IPS DF 4.7 (cell line): ENCODE measurements around the gene CD1B.
A peak's percentile ranks its signal among the peaks of the same experiment; 100 is the strongest.
"Not testable (repeated sequence)": the region's sequence is repeated elsewhere in the genome, so short reads cannot be mapped to it uniquely, and the experiment has no call there.

Source experiments
- DNase-seq: peaks from one replicate; pipeline ENCODE4 v3.0.0-alpha.2; 2013; ENCODE audit warnings: low spot score; ENCODE audit errors: extremely low read depth

The CD1B gene

GRCh38 chr1:158331481-158332150 lies at the start of gene CD1B:
CD1B (minus strand) TSS chr1:158331531; CDS start chr1:158331423, 108 bp downstream.
- DNase-seq, result no peak

- no peak for DNase-seq
Observed at GRCh38 chr1:158374860-158375259, 43.5 kb upstream of the CD1B start.

DNA sequence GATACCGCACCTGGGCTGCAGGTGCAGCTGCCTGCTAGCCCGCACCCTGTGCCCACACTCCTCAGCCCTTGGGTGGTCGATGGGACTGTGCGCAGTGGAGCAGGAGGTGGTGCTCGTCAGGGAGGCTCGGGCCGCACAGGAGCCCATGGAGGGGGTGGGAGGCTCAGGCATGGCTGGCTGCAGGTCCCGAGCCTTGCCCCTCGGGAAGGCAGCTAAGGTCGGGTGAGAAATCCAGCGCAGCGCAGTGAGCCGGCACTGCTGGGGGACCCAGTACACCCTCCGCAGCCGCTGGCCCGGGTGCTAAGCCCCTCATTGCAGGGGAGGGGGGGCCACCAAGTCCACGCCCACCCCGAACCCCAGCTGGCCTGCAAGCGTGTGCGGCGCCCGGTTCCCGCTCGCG lies 42.8 kb upstream of the CD1B start:
- not testable (repeated sequence) for DNase-seq

GRCh38 chr1:158371188-158371953 lies 40.0 kb upstream of the CD1B start:
- DNase-seq, result no peak

- no peak for DNase-seq
Observed at GRCh38 chr1:158366783-158367182, 35.5 kb upstream of the CD1B start.

DNA sequence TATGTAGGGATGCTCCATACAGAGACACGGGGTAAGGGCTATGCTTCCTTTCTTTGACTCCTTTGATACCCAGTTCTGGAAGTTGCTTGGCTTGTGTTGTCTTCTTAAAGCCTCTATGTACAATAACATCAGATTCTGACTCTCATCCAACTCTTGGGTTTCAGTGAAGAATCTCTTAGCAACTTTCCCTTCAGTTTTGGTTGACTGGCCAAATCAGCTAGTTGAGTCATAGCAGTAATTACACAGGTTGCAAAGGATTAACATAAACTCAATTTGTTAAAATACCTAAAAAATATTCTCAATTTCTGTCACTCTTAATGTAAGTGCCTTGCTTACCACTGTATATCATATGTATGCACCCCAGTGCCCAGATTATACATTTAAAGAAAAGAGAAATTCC lies 31.6 kb upstream of the CD1B start:
- no peak for DNase-seq

DNA sequence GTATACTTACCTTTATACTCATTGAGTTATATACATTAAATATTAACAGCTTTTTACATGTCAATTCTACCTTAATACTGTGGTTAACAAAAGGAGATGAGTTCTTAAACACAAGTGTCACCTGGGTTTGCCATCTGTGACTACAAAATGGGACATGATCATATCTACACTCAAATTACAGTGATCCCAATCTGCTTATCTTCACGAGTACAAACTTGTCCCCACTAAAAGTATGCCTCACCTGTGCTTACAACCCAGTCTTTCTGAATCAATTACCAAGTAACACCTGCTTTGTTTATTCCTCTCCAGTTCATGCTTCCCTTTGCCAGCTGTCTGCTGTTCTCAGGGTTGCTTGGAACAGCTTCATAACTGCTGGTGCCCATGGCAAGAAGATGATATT lies 31.2 kb upstream of the CD1B start:
- DNase-seq, result no peak

- no peak for DNase-seq
Observed at GRCh38 chr1:158357441-158357840, 26.1 kb upstream of the CD1B start.

GRCh38 chr1:158356616-158357015 lies 25.3 kb upstream of the CD1B start:
- DNase-seq, result no peak

DNA sequence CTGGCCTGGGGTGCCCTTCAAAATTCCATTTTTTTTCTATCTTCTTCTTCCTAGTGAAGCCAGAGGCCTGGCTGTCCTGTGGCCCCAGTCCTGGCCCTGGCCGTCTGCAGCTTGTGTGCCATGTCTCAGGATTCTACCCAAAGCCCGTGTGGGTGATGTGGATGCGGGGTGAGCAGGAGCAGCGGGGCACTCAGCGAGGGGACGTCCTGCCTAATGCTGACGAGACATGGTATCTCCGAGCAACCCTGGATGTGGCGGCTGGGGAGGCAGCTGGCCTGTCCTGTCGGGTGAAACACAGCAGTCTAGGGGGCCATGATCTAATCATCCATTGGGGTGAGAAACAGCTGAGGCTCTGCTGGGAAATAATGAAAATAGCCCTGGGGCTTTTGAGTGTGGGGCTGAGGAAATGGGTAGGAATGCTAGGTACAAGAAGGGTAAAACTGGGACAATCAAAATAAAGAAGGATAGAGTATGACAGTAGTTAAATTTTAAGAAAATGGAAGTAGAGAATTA lies 24.5 kb upstream of the CD1B start:
- DNase-seq, result no peak

DNA sequence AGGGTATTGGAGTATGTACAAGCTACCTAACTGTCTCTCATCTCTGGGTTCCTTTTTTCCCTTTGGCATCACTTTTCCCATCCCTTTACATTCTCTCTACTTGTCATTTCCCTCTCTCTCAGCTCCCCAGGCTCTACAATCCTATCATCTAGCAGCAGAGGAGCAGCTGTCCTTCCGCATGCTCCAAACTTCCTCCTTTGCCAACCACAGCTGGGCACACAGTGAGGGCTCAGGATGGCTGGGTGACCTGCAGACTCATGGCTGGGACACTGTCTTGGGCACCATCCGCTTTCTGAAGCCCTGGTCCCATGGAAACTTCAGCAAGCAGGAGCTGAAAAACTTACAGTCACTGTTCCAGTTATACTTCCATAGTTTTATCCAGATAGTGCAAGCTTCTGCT lies 22.9 kb upstream of the CD1B start:
- DNase-seq, result no peak

DNA sequence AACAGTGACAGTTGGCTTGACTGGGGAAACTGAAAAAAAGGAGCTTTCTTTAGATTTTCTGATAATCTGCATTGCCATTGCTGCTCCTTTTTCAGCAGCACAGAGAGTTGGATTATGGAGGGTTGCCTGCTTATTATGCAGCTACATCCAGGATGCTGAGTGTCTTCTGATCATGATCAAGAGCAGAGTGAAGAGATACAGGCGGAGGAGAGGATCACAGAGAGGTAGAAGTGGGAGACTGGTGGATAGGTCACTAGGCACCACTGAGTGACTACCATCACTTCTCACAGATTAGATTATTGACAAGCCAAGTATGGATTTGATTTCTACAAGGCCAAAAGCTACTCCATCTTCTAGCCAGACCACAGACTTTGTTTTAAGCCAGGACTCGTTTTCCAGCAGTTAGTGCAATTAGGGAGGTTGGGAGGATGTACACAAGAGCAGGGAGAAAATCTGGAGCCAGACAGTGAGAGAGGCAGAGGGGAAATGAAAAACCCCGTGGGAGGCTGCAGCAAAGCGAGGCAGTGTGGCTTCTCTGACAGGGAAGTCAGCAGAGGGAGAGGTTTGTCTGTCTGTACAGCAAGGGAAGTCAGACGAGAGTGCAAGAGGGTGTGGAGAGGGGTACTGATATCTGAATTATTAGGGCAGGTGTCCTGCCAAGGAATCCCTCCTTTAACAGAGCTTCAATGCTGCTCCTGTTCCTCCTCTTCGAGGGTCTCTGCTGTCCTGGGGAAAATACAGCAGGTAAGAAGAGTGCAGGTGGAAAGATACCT lies 22.2 kb upstream of the CD1B start, which contains the start of gene CD1E:
TSS of gene CD1E (plus strand) at position 592 of the 773 bp plus-strand sequence. CDS start at position 687, 95 bp downstream.
- no peak for DNase-seq

- not testable (repeated sequence) for DNase-seq
Observed at GRCh38 chr1:158348946-158349345, 17.6 kb upstream of the CD1B start.

DNA sequence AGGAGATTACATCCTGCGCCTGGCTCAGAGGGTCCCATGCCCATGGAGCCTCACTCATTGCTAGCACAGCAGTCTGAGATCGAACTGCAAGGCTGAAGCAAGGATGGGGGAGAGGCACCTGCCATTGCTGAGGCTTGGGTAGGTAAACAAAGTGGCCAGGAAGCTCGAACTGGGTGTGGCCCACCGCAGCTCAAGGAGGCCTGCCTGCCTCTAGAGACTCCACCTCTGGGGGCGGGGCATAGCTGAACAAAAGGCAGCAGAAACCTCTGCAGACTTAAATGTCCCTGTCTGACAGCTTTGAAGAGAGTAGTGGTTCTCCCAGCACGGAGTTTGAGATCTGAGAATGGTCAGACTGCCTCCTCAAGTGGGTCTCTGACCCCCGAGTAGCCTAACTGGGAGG lies 5.1 kb upstream of the CD1B start:
- not testable (repeated sequence) for DNase-seq

GRCh38 chr1:158335213-158335532 lies 3.8 kb upstream of the CD1B start:
- no peak for DNase-seq

DNA sequence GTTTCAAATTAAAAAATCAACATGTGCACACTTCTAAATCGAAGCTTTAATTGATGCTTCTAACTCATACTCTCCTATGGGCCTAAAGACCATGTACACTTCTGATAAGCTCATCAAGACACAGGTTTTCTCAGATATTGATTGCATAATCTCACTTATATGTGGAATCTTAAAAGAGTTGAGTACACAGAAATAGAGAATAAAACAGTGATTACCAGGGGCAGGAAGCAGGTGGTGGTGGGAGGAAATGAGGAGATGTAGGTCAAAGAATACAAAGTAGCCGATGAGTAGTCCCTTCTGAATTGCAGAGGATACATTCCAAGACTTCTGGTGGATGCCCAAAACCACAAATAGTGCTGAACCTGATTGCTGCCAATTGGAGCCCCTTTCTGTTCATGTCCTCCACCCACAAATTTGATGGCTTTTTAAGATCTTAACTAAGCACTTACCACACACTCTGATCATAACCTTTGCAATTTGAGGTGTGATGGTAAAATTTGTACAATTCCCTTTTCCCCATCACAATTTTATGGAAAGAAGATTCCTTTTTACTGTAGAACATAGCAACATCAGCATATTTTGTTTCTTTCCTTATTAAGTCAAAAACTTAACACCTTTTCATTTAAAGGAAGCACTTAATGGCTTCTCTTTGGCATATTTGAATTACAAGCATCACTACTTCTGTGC lies 3.3 kb upstream of the CD1B start:
- DNase-seq, result no peak

DNA sequence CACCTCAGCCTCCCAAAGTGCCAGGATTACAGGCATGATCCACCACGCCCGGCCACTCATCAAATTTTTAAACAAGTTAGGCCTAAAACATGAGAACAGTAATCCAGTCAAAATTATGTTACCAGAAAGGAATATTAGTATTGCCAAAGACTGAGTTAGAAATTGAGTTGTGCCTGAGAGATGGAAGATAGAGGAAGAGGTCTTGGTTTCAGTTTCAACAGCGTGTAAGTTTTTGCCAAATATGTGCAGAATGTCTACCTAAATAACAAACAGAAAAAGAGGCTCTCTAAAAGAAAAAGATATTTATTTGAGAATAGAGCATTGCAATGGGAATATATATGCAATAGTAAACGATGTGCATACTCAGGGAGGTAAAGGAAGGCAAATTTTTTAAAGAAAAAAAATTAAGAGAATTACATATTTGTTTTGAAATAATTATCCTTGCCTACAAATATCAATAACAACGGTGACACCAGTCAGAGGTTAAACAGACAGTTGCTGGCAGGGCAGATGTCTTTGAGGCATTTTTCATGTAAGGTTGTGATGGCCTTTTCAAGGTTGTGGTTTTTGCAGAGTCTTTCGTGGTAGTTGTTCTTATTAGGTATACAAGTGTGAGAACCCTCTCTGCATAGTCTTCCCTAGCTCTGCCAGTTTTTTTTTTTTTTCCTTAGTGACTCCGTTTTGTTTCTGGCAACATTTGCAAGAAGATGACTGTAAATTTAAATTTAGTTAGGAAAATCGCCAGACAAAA lies 2.2 kb upstream of the CD1B start:
- DNase-seq, result no peak

- no peak for DNase-seq
Observed at GRCh38 chr1:158331106-158331425, 265 bp downstream of the CD1B start.

GRCh38 chr1:158330391-158331105 lies 783 bp downstream of the CD1B start:
- no peak for DNase-seq

DNA sequence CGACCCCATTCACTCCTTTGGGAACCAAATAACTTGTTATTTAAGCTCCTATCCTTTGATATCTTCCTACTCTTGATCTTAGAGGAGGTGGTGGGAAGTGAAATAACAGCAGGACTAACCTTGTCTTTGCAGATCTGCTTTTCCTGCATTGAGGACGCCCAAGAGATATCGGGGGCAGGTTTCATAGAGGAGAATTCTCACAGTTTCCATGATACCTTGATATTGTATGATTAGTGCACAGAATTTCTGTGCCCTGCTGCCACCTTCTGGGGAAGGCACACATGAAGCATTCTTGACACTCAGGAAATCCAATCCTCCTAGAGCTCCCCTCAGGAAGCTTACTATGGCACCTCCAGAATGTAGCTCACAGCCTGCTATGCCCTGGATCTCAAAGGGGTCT lies 1.6 kb downstream of the CD1B start:
- peak; percentile 19 for DNase-seq
